ENCODE data around the gene GFRA4. TPM values are rescaled to one million over a fixed set of nuclear protein-coding genes. Genes with fewer than 3 reads are reported as not detected.

The GFRA4 gene
- polyA plus RNA-seq, 1 of the 3 experiments (the other 2 are of a cell fraction): not detected

DNA sequence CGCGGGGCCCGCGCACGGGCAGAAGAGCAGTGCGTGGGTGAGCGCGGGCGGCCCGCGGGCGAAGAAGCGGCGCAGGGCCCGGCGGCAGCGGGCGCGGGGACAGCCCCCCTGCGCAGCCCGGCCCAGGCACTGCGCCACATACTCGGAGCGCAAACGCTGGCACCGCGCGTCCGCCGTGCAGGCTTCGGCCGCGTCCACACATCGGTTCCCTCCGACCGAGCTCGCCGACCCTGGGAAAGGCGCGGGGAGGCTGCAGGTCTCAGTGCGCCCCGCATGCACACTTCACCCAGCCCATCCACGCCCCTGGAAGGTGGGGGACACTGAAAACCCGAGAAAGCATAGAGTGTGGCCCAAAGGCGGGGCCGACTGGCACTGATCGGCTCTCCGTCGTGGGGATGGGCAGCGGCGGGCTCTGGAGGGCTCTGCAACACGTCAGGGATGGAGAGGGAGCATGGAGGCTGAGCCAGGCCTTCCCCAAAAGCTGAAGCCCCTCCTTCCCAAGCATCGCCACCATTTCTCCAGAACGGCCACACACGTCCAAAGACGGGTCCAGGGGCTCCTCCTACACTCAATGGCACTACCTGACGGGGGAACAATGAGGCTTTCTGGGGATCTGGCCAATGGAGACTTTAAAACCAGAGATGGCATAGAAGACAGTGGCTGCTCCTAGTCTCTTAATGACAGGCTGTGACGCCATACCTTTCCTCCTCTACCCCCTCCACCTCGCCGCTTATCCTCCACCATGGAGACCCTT, 2.0 kb downstream of the GFRA4 start:
- Histone ChIP-seq H3K4me2 (no peak overlapping the region), H3K9me3 (no peaks in the 10 kb centered on the region), H3K79me2 (ENCODE audit: insufficient read depth) (no peaks in the 10 kb centered on the region), H3K9me2 (no peaks in the 10 kb centered on the region), H3K36me3 (replicated peaks in 1 of 2; ENCODE audit: control insufficient read depth in 1 of 2, insufficient read depth in 2 of 2, low read length in 1 of 2) (no peaks in the 10 kb centered on the region), H3K27me3 (ENCODE audit: insufficient read depth) (peaks cover 41% of the 10 kb centered on the region), H4K20me1 (ENCODE audit: insufficient read depth) (no peaks in the 10 kb centered on the region), H2AFZ (ENCODE audit: low read depth) (no peak overlapping the region), H3K4me3 (ENCODE audit: low read depth in 2 of 2, low read length in 1 of 2) (no peak overlapping the region), H3K27ac (ENCODE audit: low read depth in 2 of 2, low read length in 1 of 2) (no peak overlapping the region), H3K9ac (no peak overlapping the region), H3F3A (replicated peaks; ENCODE audit: insufficient read depth) (no peaks in the 10 kb centered on the region), H3K4me1 (ENCODE audit: control insufficient read depth in 1 of 2, insufficient read depth in 2 of 2, low read depth in 1 of 2, low read length in 1 of 2) (peaks cover 0 to 4% of the 10 kb centered on the region in 2 experiments; a peak in 1 of 4 replicates)
- DNase-seq: peak; percentile 50
- CTCF ChIA-PET: interaction anchor here (0.8 to 2.2 kb wide), 5 partner anchors 9 to 126 kb away, joined by 3 to 7 read pairs (median 4); no protein-coding TSS in a partner anchor
- POLR2A ChIA-PET: interaction anchor here (0.6 kb wide), 1 partner anchor 59 kb away, joined by 7 read pairs; no protein-coding TSS in a partner anchor
- 19% methylated on average over 28 of the region's 60 CpGs for WGBS (ENCODE audit: low lambda C conversion rate)
- TF ChIP-seq TAF1 (IDR thresholded peaks at IDR 0.05; ENCODE audit: borderline replicate concordance, low read depth, low read length) (no peak), FOXM1 (IDR thresholded peaks at IDR 0.05; ENCODE audit: low read depth) (no peak), GABPA (IDR thresholded peaks at IDR 0.05; ENCODE audit: low read depth) (no peak), FOXJ3 (CRISPR knock-in tag; IDR thresholded peaks at IDR 0.05) (no peak), SIN3A (IDR thresholded peaks at IDR 0.05; ENCODE audit: borderline replicate concordance, low read depth, low read length) (no peak), EZH2phosphoT487 (IDR thresholded peaks at IDR 0.05; ENCODE audit: borderline replicate concordance, low read depth) (no peak), CHD2 (IDR thresholded peaks at IDR 0.05; ENCODE audit: low read length, partially characterized antibody) (no peak), MXI1 (IDR thresholded peaks at IDR 0.05; ENCODE audit: low read depth, low read length) (no peak), ELF1 (IDR thresholded peaks at IDR 0.05) (no peak), RCOR1 (IDR thresholded peaks at IDR 0.05; ENCODE audit: low read length) (no peak), SMC3 (IDR thresholded peaks at IDR 0.05; ENCODE audit: low read depth, low read length) (no peak), RXRA (IDR thresholded peaks at IDR 0.05; ENCODE audit: borderline replicate concordance, low read depth) (no peak), EP300 (IDR thresholded peaks at IDR 0.05; ENCODE audit: borderline replicate concordance in 1 of 2, low read depth in 1 of 2, low read length in 1 of 2) (no peak), IRF3 (IDR thresholded peaks at IDR 0.05; ENCODE audit: low read depth, low read length) (no peak), JUND (IDR thresholded peaks at IDR 0.05) (no peak)
- TF ChIP-seq, protein P1, sequence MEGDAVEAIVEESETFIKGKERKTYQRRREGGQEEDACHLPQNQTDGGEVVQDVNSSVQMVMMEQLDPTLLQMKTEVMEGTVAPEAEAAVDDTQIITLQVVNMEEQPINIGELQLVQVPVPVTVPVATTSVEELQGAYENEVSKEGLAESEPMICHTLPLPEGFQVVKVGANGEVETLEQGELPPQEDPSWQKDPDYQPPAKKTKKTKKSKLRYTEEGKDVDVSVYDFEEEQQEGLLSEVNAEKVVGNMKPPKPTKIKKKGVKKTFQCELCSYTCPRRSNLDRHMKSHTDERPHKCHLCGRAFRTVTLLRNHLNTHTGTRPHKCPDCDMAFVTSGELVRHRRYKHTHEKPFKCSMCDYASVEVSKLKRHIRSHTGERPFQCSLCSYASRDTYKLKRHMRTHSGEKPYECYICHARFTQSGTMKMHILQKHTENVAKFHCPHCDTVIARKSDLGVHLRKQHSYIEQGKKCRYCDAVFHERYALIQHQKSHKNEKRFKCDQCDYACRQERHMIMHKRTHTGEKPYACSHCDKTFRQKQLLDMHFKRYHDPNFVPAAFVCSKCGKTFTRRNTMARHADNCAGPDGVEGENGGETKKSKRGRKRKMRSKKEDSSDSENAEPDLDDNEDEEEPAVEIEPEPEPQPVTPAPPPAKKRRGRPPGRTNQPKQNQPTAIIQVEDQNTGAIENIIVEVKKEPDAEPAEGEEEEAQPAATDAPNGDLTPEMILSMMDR (IDR thresholded peaks at IDR 0.05): no peak
- TF ChIP-seq, protein P2, sequence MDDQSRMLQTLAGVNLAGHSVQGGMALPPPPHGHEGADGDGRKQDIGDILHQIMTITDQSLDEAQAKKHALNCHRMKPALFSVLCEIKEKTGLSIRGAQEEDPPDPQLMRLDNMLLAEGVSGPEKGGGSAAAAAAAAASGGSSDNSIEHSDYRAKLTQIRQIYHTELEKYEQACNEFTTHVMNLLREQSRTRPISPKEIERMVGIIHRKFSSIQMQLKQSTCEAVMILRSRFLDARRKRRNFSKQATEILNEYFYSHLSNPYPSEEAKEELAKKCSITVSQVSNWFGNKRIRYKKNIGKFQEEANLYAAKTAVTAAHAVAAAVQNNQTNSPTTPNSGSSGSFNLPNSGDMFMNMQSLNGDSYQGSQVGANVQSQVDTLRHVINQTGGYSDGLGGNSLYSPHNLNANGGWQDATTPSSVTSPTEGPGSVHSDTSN (IDR thresholded peaks at IDR 0.05): no peak
